MM.1S (cell line): ENCODE results near the gene CYP2A6.

Source experiments
- CTCF ChIP-seq: fragments of 300-600 bp; sonication (generic); IDR thresholded peaks from 2 replicates; pipeline ENCODE4 v1.5.1; 2016; ENCODE audit warnings: antibody characterized with exemption, low read length, mixed read lengths
- EZH2 ChIP-seq: fragments of 300-600 bp; sonication (generic); optimal IDR thresholded peaks from 2 replicates; pipeline ENCODE3; 2017; ENCODE audit warnings: low read depth, mild to moderate bottlenecking, antibody characterized with exemption, low read length, mixed read lengths

- TF ChIP-seq CTCF (no peak), EZH2 (no peak)
Measured at GRCh38 chr19:40872209-40872608, 22.0 kb upstream of the CYP2A6 start.
